Panc1 (cell line): ENCODE measurements around the gene AMFR.

ENCODE experiments used
- POLR2AphosphoS5 ChIP-seq: IDR thresholded peaks from 2 replicates; pipeline ENCODE4 v1.6.1; 2012; ENCODE audit warnings: mild to moderate bottlenecking, low read depth, low read length, moderate library complexity
- SIN3A ChIP-seq: IDR thresholded peaks from 2 replicates; pipeline ENCODE4 v1.6.1; 2012; ENCODE audit warnings: low read depth, mild to moderate bottlenecking, low read length, moderate library complexity, borderline replicate concordance; ENCODE audit not compliant: insufficient read depth
- TCF7L2 ChIP-seq: IDR thresholded peaks from 2 replicates; pipeline ENCODE4 v1.6.1; 2011; ENCODE audit warnings: mild to moderate bottlenecking, low read depth, low read length, inconsistent platforms
- TF ChIP-seq, protein P1 (sequence below): fragments of 450-650 bp; IDR thresholded peaks from 2 replicates; pipeline ENCODE4 v1.5.1; 2017; ENCODE audit warnings: mild to moderate bottlenecking
- TF ChIP-seq, protein P2 (sequence below), 2 experiments: IDR thresholded peaks; 2 replicates each; pipeline ENCODE4 v1.6.1; 2011 to 2012; ENCODE audit warnings: low read depth in 2 of 2, control low read depth in 1 of 2, low read length in 1 of 2, mild to moderate bottlenecking in 1 of 2, moderate library complexity in 1 of 2; ENCODE audit not compliant: insufficient read depth in 1 of 2

DNA sequence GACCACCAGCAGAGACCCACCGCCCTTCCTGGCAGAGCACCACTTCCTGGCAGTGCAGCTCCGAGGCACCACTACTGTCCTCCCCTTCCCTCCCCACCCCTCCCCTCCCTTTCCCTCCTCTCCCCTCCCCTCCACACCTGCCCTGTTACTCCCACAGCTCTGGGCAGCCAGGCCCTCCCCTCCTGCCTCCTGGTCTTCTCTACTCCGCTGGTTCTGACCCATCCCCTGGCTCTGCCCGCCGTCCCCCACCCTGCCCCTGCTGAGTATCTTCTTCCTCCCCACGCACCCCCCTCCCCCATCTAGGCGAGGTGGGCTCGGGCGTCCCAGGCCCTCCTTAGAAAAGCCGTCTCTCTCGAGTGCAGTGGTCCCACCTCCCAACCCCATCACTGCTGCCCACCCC lies 77.7 kb downstream of the AMFR start:
- TF ChIP-seq, protein P1, sequence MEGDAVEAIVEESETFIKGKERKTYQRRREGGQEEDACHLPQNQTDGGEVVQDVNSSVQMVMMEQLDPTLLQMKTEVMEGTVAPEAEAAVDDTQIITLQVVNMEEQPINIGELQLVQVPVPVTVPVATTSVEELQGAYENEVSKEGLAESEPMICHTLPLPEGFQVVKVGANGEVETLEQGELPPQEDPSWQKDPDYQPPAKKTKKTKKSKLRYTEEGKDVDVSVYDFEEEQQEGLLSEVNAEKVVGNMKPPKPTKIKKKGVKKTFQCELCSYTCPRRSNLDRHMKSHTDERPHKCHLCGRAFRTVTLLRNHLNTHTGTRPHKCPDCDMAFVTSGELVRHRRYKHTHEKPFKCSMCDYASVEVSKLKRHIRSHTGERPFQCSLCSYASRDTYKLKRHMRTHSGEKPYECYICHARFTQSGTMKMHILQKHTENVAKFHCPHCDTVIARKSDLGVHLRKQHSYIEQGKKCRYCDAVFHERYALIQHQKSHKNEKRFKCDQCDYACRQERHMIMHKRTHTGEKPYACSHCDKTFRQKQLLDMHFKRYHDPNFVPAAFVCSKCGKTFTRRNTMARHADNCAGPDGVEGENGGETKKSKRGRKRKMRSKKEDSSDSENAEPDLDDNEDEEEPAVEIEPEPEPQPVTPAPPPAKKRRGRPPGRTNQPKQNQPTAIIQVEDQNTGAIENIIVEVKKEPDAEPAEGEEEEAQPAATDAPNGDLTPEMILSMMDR, result no peak
- TF ChIP-seq, protein P2, sequence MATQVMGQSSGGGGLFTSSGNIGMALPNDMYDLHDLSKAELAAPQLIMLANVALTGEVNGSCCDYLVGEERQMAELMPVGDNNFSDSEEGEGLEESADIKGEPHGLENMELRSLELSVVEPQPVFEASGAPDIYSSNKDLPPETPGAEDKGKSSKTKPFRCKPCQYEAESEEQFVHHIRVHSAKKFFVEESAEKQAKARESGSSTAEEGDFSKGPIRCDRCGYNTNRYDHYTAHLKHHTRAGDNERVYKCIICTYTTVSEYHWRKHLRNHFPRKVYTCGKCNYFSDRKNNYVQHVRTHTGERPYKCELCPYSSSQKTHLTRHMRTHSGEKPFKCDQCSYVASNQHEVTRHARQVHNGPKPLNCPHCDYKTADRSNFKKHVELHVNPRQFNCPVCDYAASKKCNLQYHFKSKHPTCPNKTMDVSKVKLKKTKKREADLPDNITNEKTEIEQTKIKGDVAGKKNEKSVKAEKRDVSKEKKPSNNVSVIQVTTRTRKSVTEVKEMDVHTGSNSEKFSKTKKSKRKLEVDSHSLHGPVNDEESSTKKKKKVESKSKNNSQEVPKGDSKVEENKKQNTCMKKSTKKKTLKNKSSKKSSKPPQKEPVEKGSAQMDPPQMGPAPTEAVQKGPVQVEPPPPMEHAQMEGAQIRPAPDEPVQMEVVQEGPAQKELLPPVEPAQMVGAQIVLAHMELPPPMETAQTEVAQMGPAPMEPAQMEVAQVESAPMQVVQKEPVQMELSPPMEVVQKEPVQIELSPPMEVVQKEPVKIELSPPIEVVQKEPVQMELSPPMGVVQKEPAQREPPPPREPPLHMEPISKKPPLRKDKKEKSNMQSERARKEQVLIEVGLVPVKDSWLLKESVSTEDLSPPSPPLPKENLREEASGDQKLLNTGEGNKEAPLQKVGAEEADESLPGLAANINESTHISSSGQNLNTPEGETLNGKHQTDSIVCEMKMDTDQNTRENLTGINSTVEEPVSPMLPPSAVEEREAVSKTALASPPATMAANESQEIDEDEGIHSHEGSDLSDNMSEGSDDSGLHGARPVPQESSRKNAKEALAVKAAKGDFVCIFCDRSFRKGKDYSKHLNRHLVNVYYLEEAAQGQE (IDR thresholded peaks at IDR 0.05; ENCODE audit: insufficient read depth in 1 of 2, low read depth in 2 of 2, low read length in 1 of 2), result no peak
- TF ChIP-seq SIN3A (no peak), TCF7L2 (no peak), POLR2AphosphoS5 (no peak)
